Liver (tissue), 9 donors: ENCODE data around the gene BCAP29. TPM values are rescaled to one million over a fixed set of nuclear protein-coding genes. Genes with fewer than 3 reads are reported as not detected.

Experiments used
- DNase-seq: peaks from one replicate; pipeline ENCODE4 v3.0.0-alpha.2; 2017; ENCODE audit warnings: low spot score
- H3K27ac ChIP-seq, 2 donors: one replicate each; pipeline ENCODE4 v1.7.0; 2013; ENCODE audit warnings: inconsistent platforms in 2 of 2, low read length in 2 of 2, control low read depth in 1 of 2, low read depth in 1 of 2, mild to moderate bottlenecking in 1 of 2
- H3K27me3 ChIP-seq, 4 donors: one replicate each; pipeline versions ENCODE4 v1.6.1 to v1.7.0; 2013; ENCODE audit warnings: low read length in 3 of 4, inconsistent platforms in 1 of 4, mild to moderate bottlenecking in 1 of 4, moderate library complexity in 1 of 4; ENCODE audit not compliant: control insufficient read depth in 4 of 4, insufficient read depth in 4 of 4
- H3K36me3 ChIP-seq, 4 donors: one replicate each; pipeline versions ENCODE4 v1.6.1 to v1.7.0; 2013; ENCODE audit warnings: low read length in 3 of 4, mild to moderate bottlenecking in 3 of 4, low read depth in 1 of 4, moderate library complexity in 1 of 4; ENCODE audit not compliant: control insufficient read depth in 4 of 4, insufficient read depth in 3 of 4
- H3K4me1 ChIP-seq, 4 donors: one replicate each; pipeline versions ENCODE4 v1.6.1 to v1.7.0; 2013; ENCODE audit warnings: low read length in 3 of 4, mild to moderate bottlenecking in 3 of 4, moderate library complexity in 1 of 4; ENCODE audit not compliant: control insufficient read depth in 4 of 4, insufficient read depth in 4 of 4
- H3K4me3 ChIP-seq, 3 donors: one replicate each; pipeline versions ENCODE4 v1.6.1 to v1.7.0; 2013; ENCODE audit warnings: low read length in 3 of 3, control low read depth in 1 of 3, low read depth in 1 of 3, mild to moderate bottlenecking in 1 of 3
- H3K9ac ChIP-seq, 2 donors: one replicate each; pipeline ENCODE4 v1.7.0; 2013; ENCODE audit warnings: low read length in 2 of 2, mild to moderate bottlenecking in 2 of 2, moderate library complexity in 2 of 2, control low read depth in 1 of 2, low read depth in 1 of 2
- H3K9me3 ChIP-seq, 4 donors: one replicate each; pipeline versions ENCODE4 v1.6.1 to v1.7.0; 2013; ENCODE audit warnings: low read length in 3 of 4; ENCODE audit not compliant: control insufficient read depth in 4 of 4
- EGR1 ChIP-seq, 2 donors: IDR thresholded peaks; 2 replicates each; pipeline ENCODE4 v1.6.1; 2016 to 2018; ENCODE audit warnings: antibody characterized with exemption in 2 of 2, low read depth in 2 of 2
- FOXA1 ChIP-seq: IDR thresholded peaks from 2 replicates; pipeline ENCODE4 v1.6.1; 2016; ENCODE audit warnings: antibody characterized with exemption
- GABPA ChIP-seq, 2 donors: IDR thresholded peaks in 1 of 2; conservative IDR thresholded peaks in 1 of 2; 2 replicates each; pipeline ENCODE4 v1.6.1; 2016; ENCODE audit warnings: antibody characterized with exemption in 2 of 2, mild to moderate bottlenecking in 1 of 2, moderate library complexity in 1 of 2
- HNF4A ChIP-seq, 2 donors: conservative IDR thresholded peaks; 2 replicates each; pipeline ENCODE4 v1.6.1; 2016; ENCODE audit warnings: antibody characterized with exemption in 2 of 2, mild to moderate bottlenecking in 2 of 2
- HNF4G ChIP-seq: IDR thresholded peaks from 2 replicates; pipeline ENCODE4 v1.6.1; 2016; ENCODE audit warnings: antibody characterized with exemption
- JUND ChIP-seq, 2 donors: IDR thresholded peaks; 2 replicates each; pipeline ENCODE4 v1.6.1; 2016; ENCODE audit warnings: antibody characterized with exemption in 2 of 2
- NR2F2 ChIP-seq: IDR thresholded peaks from 2 replicates; pipeline ENCODE4 v1.6.1; 2016; ENCODE audit warnings: antibody characterized with exemption
- RAD21 ChIP-seq, 2 donors: IDR thresholded peaks; 2 replicates each; pipeline ENCODE4 v1.6.1; 2016; ENCODE audit warnings: antibody characterized with exemption in 2 of 2, mild to moderate bottlenecking in 2 of 2
- RXRA ChIP-seq, 2 donors: IDR thresholded peaks; 2 replicates each; pipeline ENCODE4 v1.6.1; 2017 to 2018; ENCODE audit warnings: antibody characterized with exemption in 2 of 2, mild to moderate bottlenecking in 1 of 2
- SP1 ChIP-seq: IDR thresholded peaks from 2 replicates; pipeline ENCODE4 v1.6.1; 2018; ENCODE audit warnings: antibody characterized with exemption, mild to moderate bottlenecking
- TAF1 ChIP-seq: conservative IDR thresholded peaks from 2 replicates; pipeline ENCODE4 v1.6.1; 2016; ENCODE audit warnings: antibody characterized with exemption, mild to moderate bottlenecking
- YY1 ChIP-seq: IDR thresholded peaks from 2 replicates; pipeline ENCODE4 v1.6.1; 2016; ENCODE audit warnings: antibody characterized with exemption, mild to moderate bottlenecking
- WGBS: extraction: QIAGEN DNeasy Blood & Tissue Kit; methylation state at CpG from one replicate; pipeline ENCODE4 v1.1.7; 2013; 5-methylcytosine and 5-hydroxymethylcytosine counted together
- polyA plus RNA-seq, 2 donors: library from polyadenylated mRNA; stranded (reverse) in 1 of 2; unstranded in 1 of 2; fragments of 200-250 nt in 1 of 2; fragments of >200 nt in 1 of 2; fragmentation: Nextera tagmentation in 1 of 2; extraction: Ambion mirVana in 1 of 2; gene quantifications; one replicate each; pipeline versions ENCODE4 v1.2.1 to v1.2.3, GENCODE V29; 2013 to 2015
- total RNA-seq, 2 donors: library from RNA; depleted of rRNA; stranded (reverse); fragments of >200 nt; gene quantifications; one replicate each; pipeline ENCODE4 v1.2.3, GENCODE V29; 2014
- TF ChIP-seq, protein P1 (sequence below): IDR thresholded peaks from 2 replicates; pipeline ENCODE4 v1.6.1; 2016; ENCODE audit warnings: antibody characterized with exemption
- TF ChIP-seq, protein P2 (sequence below): fragments of 150-350 bp; IDR thresholded peaks from 2 replicates; pipeline ENCODE4 v1.5.1; 2017; ENCODE audit warnings: improper control_type of control experiment, low read depth, low read length; ENCODE audit not compliant: missing input control
- TF ChIP-seq, protein P3 (sequence below): IDR thresholded peaks from 2 replicates; pipeline ENCODE4 v1.6.1; 2016; ENCODE audit warnings: antibody characterized with exemption
- TF ChIP-seq, protein P4 (sequence below): IDR thresholded peaks from 2 replicates; pipeline ENCODE4 v1.6.1; 2016; ENCODE audit warnings: antibody characterized with exemption, mild to moderate bottlenecking
- donor health status: healthy.
- donor health status: healthy.
- donor health status: healthy.
- donor health status: healthy.
- donor health status: healthy.

Gene BCAP29
- total and polyA plus RNA-seq, 4 donors = 19.5 to 77.7 (median 36.9) TPM

DNA sequence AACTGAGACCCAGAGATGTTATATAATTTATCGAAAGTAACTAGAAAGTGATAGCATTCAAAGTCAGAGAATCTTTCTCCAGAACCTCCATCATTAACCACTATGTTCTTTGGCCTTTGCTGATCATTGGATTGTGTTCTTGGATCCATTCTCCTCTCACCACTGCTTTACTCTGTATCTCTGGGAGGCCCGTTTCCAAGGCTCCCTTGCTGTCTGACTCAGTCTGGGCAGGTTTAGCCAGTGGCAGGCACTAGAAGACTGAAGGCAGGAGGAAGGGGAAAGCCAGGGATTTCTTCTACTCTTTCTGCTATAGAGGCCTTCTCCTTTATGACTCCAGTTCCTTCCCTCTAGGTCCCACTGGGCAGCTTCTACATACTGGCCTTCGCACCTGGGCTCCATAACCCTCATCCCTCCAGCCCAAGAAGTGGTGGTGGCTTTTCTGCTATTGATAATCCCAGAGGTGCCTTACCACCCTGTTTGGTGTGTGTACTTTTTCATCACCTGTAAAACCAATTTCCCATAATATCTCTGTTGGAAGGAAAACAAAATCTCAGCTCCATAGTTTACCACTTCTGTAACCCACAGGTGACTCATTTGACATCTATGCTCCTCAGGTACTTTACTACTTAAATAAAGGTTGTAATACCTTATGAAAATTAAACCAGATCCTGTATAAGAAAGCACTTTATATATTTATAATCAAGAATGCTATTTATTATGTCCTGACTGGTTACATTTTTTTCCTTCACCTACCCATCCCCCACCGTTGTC is 36.0 kb downstream of the BCAP29 start:
- no peaks in the 10 kb centered on the region for H3K9me3 ChIP-seq
- H3K27me3 ChIP-seq = no peaks in the 10 kb centered on the region
- no peaks in the 10 kb centered on the region for H3K4me1 ChIP-seq
- H3K9ac ChIP-seq = no peak overlapping the region
- DNase-seq = no peak
- no peak overlapping the region for H3K4me3 ChIP-seq
- 97% methylated on average over 4 of the region's 4 CpGs for WGBS
- H3K36me3 ChIP-seq = peaks cover 1 to 7% (median 5%) of the 10 kb centered on the region in 4 donors
- TF ChIP-seq, protein P1, sequence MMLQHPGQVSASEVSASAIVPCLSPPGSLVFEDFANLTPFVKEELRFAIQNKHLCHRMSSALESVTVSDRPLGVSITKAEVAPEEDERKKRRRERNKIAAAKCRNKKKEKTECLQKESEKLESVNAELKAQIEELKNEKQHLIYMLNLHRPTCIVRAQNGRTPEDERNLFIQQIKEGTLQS = no peak
- TF ChIP-seq EGR1 (IDR thresholded peaks at IDR 0.05; ENCODE audit: low read depth in 2 of 2) = no peak
- TF ChIP-seq YY1 = no peak
- no peak for TF ChIP-seq NR2F2
- TF ChIP-seq, protein P2, sequence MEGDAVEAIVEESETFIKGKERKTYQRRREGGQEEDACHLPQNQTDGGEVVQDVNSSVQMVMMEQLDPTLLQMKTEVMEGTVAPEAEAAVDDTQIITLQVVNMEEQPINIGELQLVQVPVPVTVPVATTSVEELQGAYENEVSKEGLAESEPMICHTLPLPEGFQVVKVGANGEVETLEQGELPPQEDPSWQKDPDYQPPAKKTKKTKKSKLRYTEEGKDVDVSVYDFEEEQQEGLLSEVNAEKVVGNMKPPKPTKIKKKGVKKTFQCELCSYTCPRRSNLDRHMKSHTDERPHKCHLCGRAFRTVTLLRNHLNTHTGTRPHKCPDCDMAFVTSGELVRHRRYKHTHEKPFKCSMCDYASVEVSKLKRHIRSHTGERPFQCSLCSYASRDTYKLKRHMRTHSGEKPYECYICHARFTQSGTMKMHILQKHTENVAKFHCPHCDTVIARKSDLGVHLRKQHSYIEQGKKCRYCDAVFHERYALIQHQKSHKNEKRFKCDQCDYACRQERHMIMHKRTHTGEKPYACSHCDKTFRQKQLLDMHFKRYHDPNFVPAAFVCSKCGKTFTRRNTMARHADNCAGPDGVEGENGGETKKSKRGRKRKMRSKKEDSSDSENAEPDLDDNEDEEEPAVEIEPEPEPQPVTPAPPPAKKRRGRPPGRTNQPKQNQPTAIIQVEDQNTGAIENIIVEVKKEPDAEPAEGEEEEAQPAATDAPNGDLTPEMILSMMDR = no peak
- H3K27ac ChIP-seq = no peak overlapping the region

DNA sequence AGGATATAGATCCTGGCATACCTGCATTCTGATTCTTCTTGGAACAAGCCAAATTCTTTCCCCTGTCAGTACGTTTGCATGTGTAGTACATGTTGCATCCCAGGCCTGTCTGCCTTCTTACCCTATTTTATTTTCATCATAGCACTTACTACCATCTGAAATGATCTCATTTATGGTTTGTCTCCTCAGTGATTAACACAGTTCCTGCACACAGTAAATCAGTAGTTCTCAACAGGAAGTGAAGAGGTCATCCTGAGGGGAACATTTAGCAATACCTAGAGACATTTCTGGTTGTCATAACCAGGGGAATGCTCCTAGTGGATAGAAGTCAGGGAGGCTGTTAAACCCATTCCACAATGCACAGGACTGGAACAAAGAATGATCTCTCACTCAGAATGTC is 42.4 kb downstream of the BCAP29 start:
- no peaks in the 10 kb centered on the region for H3K9me3 ChIP-seq
- DNase-seq = no peak
- TF ChIP-seq, protein P3, sequence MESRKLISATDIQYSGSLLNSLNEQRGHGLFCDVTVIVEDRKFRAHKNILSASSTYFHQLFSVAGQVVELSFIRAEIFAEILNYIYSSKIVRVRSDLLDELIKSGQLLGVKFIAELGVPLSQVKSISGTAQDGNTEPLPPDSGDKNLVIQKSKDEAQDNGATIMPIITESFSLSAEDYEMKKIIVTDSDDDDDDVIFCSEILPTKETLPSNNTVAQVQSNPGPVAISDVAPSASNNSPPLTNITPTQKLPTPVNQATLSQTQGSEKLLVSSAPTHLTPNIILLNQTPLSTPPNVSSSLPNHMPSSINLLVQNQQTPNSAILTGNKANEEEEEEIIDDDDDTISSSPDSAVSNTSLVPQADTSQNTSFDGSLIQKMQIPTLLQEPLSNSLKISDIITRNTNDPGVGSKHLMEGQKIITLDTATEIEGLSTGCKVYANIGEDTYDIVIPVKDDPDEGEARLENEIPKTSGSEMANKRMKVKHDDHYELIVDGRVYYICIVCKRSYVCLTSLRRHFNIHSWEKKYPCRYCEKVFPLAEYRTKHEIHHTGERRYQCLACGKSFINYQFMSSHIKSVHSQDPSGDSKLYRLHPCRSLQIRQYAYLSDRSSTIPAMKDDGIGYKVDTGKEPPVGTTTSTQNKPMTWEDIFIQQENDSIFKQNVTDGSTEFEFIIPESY = no peak
- TF ChIP-seq JUND (IDR thresholded peaks at IDR 0.05) (no peak), RXRA (IDR thresholded peaks at IDR 0.05) (peak; percentile 20 to 31), RAD21 (IDR thresholded peaks at IDR 0.05) (no peak), HNF4A (conservative IDR thresholded peaks at IDR 0.05) (no peak), HNF4G (no peak), NR2F2 (peak; percentile 28), SP1 (no peak), TAF1 (no peak), FOXA1 (no peak), EGR1 (IDR thresholded peaks at IDR 0.05; ENCODE audit: low read depth in 2 of 2) (no peak), GABPA (IDR thresholded peaks at IDR 0.05 in 1 of 2, conservative IDR thresholded peaks at IDR 0.05 in 1 of 2) (no peak), YY1 (no peak)
- TF ChIP-seq, protein P4, sequence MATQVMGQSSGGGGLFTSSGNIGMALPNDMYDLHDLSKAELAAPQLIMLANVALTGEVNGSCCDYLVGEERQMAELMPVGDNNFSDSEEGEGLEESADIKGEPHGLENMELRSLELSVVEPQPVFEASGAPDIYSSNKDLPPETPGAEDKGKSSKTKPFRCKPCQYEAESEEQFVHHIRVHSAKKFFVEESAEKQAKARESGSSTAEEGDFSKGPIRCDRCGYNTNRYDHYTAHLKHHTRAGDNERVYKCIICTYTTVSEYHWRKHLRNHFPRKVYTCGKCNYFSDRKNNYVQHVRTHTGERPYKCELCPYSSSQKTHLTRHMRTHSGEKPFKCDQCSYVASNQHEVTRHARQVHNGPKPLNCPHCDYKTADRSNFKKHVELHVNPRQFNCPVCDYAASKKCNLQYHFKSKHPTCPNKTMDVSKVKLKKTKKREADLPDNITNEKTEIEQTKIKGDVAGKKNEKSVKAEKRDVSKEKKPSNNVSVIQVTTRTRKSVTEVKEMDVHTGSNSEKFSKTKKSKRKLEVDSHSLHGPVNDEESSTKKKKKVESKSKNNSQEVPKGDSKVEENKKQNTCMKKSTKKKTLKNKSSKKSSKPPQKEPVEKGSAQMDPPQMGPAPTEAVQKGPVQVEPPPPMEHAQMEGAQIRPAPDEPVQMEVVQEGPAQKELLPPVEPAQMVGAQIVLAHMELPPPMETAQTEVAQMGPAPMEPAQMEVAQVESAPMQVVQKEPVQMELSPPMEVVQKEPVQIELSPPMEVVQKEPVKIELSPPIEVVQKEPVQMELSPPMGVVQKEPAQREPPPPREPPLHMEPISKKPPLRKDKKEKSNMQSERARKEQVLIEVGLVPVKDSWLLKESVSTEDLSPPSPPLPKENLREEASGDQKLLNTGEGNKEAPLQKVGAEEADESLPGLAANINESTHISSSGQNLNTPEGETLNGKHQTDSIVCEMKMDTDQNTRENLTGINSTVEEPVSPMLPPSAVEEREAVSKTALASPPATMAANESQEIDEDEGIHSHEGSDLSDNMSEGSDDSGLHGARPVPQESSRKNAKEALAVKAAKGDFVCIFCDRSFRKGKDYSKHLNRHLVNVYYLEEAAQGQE = no peak
- TF ChIP-seq, protein P1 = no peak
- TF ChIP-seq, protein P2 = no peak
- no peak overlapping the region for H3K9ac ChIP-seq
- H3K4me1 ChIP-seq = no peaks in the 10 kb centered on the region
- no peak overlapping the region for H3K27ac ChIP-seq
- no peak overlapping the region for H3K4me3 ChIP-seq
- H3K36me3 ChIP-seq = peaks cover 0 to 3% (median 2%) of the 10 kb centered on the region in 4 donors
- no peaks in the 10 kb centered on the region for H3K27me3 ChIP-seq
- 76% methylated on average over 1 of the region's 1 CpG for WGBS
